SK-N-MC (cell line): ENCODE data around the gene HOXB1.

Experiments used
- EZH2 ChIP-seq: fragments of 200-600 bp; sonication (generic); IDR thresholded peaks from one replicate; pipeline ENCODE4 v1.6.1; 2017; ENCODE audit warnings: antibody characterized with exemption
- FOXP2 ChIP-seq: optimal IDR thresholded peaks from 2 replicates; pipeline ENCODE3; 2011; ENCODE audit warnings: mild to moderate bottlenecking, moderate library complexity; ENCODE audit not compliant: insufficient read depth; ENCODE audit errors: extremely low read length, control extremely low read depth
- POLR2AphosphoS5 ChIP-seq: IDR thresholded peaks from 2 replicates; pipeline ENCODE4 v1.6.1; 2012; ENCODE audit warnings: mild to moderate bottlenecking, low read depth, low read length, borderline replicate concordance

DNA sequence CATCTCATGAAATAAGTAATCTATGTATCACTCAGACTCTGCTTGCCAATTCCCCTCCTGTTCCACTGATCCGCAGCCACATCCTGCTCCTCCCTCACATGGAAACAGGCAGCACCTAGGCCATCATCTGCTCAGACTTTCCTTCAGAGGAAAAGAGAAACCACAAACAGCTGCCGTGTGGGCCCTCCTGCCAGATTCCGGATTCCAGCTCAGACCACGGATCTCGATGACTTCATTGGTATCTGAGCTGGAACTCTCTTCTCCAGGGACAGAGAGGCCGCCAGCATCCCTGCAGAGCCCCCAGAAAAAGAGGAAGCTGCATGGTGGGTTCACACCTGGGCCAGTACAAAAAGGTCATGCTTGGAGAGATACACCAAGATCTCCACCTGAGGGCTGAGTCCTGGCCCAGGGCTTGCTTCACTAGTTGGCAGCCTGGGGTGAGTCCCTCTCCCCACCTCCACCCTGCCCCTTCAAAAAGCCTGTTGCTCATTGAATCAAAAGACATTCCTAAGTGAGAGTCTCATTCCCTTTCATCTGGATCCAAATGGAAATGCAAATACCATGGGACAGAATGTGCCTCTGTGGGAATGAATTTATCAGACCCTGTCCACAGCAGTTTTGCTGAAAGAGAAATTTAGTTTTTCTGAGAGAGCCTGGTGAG is 47.2 kb downstream of the HOXB1 start:
- TF ChIP-seq EZH2 = no peak
- TF ChIP-seq POLR2AphosphoS5 = no peak
- no peak for TF ChIP-seq FOXP2
